ENCODE results near the gene FPR1.

DNA sequence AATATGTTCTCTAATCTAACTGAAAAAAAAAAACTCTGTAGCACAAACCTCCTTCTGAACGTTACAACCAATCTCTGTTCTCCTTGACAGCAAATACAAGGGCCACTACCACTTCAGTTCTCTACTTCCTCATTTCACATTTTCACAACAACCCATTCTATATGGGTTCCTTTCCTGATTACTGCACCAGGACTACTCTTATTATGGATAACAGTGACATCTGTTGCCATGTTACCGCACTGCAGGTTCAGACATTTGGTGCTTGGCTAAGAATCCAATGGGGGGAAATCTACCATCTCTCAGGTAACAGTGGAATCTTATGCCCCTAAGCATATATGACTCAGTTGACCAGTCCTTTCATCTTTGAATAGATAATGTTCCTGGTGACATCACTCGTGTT is 31.7 kb upstream of the FPR1 start:
- TF ChIP-seq REST (IDR thresholded peaks at IDR 0.05; ENCODE audit: low read depth) (no peak), TAF1 (IDR thresholded peaks at IDR 0.05; ENCODE audit: low read depth) (no peak), MAX (IDR thresholded peaks at IDR 0.05) (no peak)
- TF ChIP-seq, protein P1, sequence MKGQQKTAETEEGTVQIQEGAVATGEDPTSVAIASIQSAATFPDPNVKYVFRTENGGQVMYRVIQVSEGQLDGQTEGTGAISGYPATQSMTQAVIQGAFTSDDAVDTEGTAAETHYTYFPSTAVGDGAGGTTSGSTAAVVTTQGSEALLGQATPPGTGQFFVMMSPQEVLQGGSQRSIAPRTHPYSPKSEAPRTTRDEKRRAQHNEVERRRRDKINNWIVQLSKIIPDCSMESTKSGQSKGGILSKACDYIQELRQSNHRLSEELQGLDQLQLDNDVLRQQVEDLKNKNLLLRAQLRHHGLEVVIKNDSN (IDR thresholded peaks at IDR 0.05), result no peak

Measured in Ishikawa (cell line).